NCI-H2227 treated with DMSO at 0.1 percent for 48 hours (cell line): Measurements from ENCODE around the gene TRMO.

ENCODE experiments used
- DNase-seq: peaks from one replicate; lab custom pipeline; 2025; lab: John Stamatoyannopoulos, UW

Gene TRMO

DNA sequence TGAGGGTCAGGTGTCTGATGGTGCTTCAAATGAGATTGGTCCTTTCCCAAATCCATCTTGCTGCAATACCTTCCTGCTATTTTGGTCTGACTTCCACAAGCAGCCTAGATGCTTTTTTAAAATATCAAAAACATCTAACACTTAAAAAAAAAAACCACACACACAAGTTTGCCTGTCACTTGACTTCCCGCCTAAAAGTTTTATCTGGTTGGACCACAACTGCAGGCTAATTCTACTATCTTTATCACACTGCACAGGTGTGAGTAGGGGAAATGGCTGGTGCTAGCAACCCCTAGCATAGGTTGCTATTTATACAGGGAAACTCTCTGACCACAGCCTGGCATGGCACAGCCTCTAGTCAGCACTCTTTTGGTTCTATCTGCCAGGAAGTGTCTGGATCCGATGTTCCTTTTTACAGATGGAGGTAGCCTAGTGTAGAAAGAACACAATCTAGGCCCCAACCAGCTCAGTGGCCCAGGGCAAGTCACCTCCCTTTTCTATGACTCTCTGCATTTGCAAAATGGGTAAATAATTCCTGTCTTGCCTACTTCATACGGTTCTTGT, 15.9 kb upstream of the TRMO start, which contains the start of gene HEMGN:
TSS of gene HEMGN (minus strand) at position 92 of the 564 bp plus-strand sequence. CDS start at position 56, 36 bp downstream.
- no peak for DNase-seq

DNA sequence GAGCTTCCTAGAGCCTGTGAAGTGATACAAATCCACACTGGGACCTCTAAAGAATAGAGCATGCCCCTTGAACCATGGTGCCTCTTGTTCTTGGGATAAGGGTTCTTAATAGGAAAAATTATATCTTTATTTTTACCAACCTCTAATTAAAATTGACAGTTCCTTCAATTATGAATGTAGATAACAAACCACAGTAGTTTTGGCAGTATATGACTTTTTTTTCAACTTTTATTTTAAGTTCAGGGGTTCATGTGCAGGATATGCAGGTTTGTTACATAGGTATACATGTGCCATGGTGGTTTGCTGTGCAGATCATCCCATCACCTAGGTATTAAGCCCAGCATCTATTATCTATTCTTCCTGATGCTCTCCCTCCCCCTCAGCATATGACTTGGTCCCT, 14.7 kb upstream of the TRMO start:
- no peak for DNase-seq

DNA sequence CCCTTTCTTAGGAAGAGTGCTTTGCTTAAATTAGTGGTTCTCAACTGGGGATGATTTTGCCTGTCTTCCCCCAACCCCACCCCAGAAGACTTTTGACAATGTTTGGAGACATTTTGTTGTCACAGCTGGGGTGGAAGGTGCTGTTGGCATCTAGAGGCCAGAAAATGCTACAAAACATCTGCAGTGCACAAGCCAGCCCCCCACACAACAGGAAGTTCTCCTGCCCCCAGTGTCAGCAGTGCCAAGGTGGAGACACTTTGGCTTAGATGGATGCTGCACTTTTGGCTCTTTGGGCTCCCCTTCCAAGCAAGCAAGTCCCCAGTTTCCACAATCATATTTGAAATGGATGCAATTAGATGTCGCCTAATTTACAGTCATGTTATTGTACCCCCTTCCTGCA, 13.0 kb upstream of the TRMO start:
- no peak for DNase-seq

DNA sequence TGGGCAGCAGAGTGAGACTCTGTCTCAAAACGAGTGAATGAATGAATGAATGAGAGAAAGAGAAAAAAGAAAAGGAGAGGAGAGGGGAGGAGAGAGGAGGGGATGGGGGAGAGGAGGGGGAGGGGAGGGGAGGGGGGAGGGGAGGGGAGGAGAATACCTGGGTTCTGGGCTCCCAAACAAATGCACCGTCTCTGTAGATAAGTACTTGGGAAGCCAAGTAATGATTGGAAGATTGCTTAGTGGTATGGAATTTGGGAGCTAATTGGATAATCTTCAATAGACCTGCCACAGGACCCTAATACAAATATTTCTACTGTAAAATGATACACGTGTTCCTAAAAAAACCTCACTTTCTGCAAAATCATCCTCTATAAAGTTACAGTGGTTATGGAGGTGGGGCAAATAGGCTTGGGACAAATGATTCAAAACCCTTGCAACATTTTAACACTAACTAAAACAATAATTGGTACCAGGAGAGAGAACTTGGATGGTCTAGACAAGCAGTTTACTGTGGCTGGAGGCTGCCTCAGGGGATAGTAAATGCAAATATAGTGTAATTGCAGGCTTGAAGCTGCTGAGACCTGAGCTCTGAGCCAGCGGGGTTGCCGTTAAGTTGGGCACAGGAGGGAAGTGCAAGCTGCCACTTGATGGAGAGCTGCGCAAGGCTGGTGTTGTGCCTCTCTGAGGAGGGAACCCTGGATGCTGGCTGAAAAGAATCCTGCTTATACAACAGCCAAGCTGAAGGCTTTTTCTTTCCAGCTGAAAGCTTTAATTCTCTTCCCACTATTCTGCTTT, 12.2 kb upstream of the TRMO start:
- peak; percentile 20 for DNase-seq

DNA sequence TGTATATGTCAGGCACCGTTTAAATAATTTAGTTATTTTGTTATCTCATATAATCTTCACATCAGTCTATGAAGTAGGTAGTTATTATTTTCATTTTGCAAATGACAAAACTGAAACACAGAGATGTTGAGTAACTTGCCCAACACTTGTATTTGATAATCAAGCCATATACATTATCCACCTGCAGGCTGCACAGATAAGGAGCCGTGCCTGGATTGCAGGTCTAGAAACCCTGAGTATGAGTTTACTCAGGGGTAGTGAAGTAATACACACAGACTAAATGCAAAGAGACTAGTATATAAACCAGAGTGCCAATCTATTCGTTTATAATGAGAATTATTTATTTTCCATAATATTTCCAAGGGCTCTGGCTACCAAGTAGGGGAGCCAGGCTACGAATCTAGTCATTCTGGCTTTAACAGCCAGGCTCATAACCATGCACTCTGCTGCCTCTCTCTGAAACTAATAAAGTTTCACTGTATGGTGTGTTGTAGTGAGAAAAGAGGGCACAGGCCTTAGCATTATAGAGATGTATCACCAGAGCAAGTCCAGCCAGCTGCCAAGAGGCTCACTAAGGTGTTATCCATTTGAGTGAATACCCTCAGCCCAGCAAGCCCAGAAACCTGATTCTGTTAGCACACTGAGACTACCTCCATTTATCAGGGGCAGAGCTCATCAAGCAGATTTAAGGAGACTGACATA, 11.1 kb upstream of the TRMO start:
- no peak for DNase-seq

DNA sequence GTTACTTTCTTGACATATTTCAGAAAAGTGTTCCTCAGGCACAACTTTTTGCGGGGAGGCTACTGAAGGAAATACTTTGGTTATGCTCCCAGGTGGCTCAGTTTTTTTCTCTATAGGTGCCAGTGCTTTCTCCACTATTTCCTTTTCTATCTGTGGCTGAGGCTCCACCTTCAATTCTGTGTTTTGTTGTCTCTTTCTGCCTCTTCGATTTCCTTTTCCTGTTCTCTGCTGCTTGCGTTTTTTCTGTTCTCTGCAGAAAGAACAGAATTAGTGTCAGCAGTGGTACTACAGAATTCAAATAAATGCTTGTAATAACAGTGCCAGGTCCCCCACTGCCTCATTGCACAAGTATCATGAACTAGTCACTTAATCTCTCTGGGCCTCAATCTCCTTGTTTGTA, 8.7 kb upstream of the TRMO start:
- DNase-seq: no peak

DNA sequence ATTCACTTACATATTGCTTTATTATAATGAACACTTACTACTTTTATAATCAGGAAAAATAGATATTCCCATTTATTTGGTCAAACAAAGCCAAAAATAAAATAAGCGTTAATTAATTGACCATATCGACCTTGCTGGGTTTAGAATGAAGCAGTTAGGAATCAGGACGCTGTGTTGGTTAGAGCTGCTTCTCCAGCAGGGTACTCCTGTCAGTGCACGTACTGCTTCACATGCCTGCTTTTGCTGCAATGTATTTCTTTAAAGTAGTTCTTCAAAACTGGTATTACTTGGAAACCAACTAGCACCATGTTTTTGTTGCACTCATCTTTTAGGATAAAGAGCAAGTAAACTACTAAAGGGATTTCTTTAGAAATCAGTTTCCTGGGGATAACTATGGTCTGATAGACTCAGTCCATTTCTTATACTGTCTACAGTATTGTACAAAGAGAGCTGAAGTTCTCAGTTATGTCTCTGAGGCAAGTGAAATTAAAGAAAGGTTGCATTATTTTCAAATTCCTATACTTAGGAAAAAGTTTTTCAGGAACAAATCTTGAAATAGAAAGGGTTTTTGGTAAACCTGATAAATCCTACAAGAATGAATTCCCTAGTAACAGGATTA, 6.8 kb upstream of the TRMO start:
- DNase-seq: no peak

DNA sequence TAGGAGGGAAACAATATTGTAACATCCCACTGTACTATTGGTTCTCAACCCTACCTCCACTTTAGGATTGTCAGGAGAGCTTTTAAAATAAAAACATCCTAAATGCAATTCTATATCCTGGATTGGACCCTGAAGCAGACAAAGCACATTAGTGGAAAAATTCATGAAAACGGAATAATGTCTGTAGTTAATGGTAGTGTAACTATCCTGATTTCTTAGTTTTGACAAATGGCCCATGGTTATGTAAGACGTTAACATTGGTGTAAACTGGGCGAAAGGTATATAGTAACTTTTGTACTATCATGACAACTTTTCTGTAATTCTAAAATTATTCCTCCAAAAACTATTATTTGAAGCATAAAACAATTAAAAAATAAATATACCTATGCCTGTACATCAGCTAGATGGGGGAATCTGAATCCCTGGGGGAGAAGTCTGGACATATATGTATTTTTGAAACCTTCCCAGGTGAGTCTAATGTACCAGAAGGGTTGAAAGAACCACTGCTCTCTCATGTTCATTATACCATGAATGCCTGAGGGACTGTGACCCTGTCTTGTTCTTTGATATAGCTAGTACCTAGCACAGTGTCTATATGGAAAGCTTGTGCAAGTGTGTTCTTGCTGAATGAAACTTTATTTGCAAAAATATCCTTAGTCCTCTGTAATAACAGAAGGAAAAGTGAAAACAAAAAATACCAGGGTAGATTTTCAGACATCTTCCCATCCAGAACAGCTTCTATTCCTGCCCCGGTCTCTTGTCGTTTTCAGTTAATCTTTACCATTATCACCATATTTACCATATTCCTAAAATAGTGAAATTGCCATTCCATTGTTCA, 3.4 kb upstream of the TRMO start:
- DNase-seq: no peak

DNA sequence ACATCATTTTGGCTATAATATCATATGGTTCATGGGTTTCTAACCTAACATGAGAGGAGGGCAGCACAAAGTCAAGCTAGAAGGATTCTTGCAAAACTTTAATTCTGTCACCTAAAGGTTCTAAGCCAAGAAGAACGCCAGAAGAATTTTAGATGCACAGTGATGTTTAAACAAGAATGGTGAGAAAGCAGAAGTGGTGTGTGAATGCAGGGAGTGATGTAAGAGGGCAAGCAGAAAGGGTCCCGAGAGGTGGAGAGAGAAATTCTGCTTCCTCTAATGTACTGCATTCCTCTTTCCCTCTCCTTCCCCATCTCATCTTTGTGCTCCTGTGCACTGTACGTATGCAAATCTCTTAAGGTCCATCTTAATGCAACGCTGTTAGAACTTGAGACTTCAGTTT, 2.1 kb upstream of the TRMO start:
- DNase-seq: no peak

DNA sequence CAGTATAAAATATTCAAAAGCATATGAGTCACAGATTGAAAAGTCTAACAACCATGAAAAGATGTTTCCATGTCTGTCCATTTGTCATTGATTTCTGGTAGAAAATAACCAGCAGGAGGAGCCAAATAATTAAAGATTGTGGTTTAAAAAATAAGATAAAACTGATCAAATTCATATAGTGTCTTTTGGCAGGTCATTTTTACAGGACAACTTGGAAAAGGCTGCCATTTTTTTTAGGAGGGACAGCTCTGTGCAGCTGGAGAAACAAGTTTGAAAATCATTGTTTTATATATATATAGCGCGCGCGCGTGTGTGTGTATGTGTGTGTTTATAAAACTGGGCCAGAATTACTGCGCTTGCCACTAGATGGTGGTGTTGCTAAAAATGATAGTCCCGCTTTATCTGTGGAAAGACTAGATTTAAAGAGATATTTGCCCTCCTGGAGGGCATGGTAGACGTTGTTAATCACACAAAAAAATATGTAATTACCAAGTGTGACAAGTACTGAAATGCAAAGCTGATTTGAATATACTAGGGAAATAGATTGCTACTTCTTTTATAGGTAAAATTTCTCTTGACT, 1.3 kb upstream of the TRMO start:
- DNase-seq: peak; percentile 85

DNA sequence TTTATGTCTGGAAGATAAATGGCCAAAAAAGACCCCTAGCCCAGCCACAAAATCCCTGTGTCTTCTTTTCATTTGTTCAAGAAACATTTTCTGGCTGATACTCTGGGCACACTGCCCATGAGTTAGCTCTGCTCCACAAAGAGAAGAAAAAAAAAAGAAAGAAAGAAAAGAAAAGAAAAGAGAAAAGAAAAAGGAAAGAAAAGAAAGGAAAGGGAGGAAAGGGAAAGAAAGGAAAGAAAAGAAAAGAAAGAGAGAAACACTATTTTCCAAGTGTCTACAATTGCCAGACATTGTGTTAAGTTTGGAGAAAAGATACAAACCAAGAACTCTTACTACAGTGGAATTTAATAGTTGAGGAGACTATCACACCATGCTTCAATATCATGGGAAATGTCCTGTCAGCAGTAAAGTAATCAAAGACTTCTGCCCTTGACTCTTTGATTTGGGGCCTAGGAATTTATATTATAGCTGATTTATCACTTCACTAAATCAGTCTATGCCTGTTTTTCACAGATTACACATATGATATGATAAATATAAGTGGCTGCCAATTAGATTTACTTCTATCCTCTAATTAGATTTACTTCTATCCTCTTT, 3.0 kb downstream of the TRMO start:
- DNase-seq: no peak

DNA sequence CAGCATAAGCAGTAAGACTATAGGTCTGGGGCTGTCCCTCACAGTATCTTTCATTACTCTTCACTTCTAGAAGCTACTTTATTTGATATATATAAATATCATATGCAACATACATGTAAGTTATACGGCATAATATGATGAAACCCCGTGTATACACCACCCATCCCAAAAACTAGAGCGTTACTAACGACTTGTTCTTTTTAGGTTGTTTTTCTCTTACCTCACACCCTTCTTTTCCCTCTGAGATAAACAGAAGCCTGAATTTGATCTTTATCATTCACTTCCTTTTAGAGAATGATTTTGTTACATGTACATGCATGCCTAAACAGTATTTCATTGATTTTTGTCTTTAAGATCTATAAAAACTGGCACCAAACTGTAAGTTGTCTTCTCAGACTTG, 3.7 kb downstream of the TRMO start:
- no peak for DNase-seq

DNA sequence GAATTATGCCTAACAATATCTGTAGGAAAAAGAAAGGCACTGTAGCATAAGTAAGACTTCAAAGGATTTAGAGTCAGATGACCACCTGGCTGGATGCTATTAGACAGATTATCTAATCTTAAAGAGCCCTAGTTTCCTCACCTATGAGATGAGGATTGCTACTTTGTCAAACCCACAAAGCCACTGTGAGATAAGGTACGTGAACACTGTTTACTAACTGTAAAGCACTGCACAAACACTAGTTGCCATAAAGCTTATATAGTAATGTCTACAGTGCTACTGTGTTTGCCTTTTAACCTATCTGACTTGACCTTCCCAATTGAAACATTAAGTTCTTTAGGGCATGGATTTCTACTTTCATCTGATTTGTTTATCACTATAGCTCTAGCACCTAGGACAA, 10.3 kb downstream of the TRMO start:
- no peak for DNase-seq

DNA sequence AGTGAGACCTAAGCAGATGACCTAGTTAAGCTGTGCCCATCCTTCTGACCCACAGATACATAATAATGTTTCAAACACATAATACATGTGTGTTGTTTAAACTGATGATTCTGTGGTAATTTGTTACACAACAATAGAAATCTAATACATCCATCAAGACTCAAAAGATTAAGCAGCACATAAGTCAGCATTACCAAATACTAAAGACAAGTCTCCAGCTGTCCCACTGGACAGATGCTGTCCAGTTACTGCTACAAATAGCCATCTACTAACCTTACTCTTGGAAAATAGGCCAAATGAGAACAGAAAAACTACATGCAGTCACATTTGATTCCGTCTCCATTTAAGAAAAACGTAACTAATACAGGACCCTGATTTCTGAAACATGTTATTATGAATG, 10.8 kb downstream of the TRMO start:
- DNase-seq: no peak

DNA sequence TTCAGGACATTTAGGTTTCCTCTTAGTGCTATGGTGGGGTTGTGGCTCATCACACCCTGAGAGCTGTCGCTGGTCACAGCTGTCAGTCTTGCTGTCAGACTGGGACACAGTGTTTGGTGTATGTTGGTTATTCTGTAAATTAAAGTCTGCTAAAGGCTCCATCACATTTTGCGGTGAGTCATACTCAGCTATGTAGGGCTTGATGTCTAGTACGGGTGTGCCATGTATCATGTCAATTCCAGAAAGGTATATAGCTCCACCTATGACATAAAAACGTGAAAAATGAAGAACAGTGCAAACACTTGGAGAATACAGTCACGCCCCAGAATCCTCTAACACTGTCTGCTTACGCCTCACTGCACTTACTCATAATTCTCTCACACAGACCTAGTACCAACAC, 11.9 kb downstream of the TRMO start:
- DNase-seq: no peak

DNA sequence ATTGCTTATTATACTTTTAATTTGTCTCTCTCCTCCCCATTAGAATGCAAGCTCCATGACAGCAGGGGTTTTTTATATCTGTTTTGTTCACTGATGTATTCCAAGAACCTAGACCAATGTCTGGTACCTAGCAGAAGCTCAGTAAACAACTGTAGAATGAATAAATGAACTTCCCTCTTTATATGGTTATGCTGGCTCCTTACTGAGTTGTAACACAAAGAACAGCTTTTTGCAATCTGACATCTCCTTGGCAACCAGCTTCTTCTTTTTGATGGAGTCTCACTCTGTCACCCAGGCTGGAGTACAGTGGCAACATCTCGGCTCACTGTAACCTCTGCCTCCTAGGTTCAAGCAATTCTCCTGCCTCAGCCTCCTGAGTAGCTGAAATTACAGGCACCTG, 13.6 kb downstream of the TRMO start:
- DNase-seq: no peak

DNA sequence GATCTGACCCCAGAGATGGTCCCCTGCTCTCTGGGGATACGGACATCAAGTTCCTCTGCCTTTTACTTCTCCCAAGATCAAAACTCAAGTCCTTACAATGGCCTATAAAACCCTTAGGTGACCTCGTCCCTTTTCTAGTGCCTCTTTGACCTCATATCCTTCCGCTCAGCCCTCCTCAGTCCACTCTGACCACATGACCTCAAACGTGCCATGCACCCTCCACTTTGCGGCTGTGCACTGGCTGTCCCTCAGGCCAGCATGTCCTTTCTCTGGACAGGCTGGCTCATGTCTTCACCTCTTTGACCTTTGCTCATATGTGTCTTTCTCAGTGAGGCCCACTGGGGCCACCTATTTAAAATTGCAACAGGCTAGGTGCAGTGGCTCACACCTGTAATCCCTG, 14.7 kb downstream of the TRMO start:
- no peak for DNase-seq

DNA sequence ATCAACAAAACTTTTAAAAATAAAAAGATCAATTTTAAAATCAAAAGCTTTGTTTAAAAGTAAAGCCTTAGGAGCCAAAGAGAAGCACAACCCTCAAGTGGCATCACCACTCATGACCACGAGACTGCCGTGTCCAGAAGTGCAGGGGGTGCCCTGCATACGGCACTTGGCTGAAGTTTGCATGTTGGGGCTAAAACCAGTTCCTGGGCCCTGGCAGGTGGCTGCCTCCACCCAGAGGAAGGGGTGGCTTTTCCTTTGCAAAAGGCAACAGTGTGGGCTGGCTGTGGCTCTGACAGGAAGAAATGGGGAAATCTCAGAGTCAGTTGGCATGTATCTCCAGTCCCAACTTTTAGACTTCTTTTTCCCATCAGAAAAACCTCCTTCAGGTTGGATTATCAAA, 15.3 kb downstream of the TRMO start:
- DNase-seq: no peak

DNA sequence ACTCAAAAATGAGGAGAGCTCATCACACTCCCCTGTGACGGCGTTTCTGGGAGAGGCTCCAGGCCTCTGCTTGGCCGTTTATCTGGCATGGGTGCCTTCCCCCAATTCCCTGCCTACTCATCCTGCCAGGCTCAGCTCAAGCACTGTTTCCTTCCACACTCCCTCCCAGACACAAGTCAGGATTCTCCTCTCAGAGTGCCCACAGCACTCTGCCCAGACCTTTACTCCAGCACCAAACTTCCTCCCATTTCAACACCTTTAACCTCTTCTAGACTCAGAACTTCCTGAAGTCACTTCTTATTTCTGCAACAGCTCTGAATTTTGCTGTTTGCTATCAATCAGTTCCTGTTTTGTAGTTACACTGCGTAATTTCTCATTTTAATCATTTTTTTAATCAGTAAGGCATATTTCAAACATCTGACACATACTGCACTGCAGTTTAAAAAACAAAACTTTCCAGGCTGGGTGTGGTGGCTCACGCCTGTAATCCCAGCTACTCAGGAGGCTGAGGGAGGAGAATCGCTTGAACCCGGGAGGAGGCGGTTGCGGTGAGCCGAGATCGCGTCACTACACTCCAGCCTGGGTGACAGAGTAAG, 16.0 kb downstream of the TRMO start:
- no peak for DNase-seq

DNA sequence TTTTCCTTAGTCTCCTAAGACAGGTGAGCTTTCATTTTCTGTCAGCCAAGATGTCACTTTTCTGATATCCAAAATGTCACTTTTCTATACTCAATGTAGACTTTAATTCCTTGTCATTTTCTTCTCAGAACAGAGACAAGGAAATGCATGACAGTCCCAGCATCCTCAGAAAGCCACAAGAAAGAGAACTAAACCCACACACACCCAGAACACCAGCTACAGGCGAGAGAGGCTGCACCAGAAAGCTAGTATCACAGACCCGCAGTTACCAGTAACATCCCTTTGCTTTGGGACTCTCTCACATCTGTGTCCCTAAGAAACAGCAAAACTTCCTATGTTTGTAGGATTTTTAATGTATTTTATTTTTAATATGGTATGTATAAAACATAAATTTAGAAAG, 17.1 kb downstream of the TRMO start:
- DNase-seq: no peak

DNA sequence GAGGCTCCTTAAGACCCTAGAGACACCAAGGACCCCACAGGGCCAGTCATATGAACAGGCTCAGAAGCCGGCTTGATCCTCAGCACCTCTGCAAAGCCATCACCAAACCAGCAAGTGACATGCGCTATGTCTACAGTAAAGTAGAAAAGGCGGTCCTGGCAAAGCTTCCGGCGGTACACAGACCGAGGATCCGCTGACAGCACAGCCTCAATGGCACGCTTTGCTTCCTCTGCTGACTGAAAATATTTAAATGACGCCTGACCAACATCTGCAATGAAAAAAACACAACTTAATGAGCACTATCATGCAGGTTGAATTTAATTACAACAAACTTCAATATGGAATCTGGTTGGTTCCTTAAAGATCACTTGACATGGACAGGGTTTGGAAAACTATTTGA, 17.6 kb downstream of the TRMO start:
- no peak for DNase-seq
